ENCODE measurements around the gene XYLT1.
A peak's percentile ranks its signal among the peaks of the same experiment; 100 is the strongest.

The XYLT1 gene

GRCh38 chr16:17475104-17475503, 4.3 kb upstream of the XYLT1 start:
- CTCF ChIA-PET: no interaction called here
- POLR2A ChIA-PET (ENCODE audit: low non-redundant PET): no interaction called here
- no peak overlapping the region for H3K27ac ChIP-seq
- TF ChIP-seq CTCF (conservative IDR thresholded peaks at IDR 0.05; ENCODE audit: low read depth): no peak
- no peak for DNase-seq (ENCODE audit: low spot score)

GRCh38 chr16:17474572-17474971, 3.8 kb upstream of the XYLT1 start:
- TF ChIP-seq CTCF (conservative IDR thresholded peaks at IDR 0.05; ENCODE audit: low read depth): no peak
- ChIA-PET POLR2A (ENCODE audit: low non-redundant PET) (no interaction called here), CTCF (interaction anchor here (0.5 kb wide), 1 partner anchor 44 kb away, joined by 3 read pairs; no protein-coding TSS in a partner anchor)
- no peak for DNase-seq (ENCODE audit: low spot score)
- H3K27ac ChIP-seq: no peak overlapping the region

- ChIA-PET POLR2A (ENCODE audit: low non-redundant PET) (no interaction called here), CTCF (interaction anchor here (0.5 kb wide), 1 partner anchor 45 kb away, joined by 3 read pairs; no protein-coding TSS in a partner anchor)
- no peak overlapping the region for H3K27ac ChIP-seq
- no peak for DNase-seq (ENCODE audit: low spot score)
- TF ChIP-seq CTCF (conservative IDR thresholded peaks at IDR 0.05; ENCODE audit: low read depth): no peak
Measured at GRCh38 chr16:17474037-17474436, 3.3 kb upstream of the XYLT1 start.

GRCh38 chr16:17471719-17472461, 1.1 kb upstream of the XYLT1 start:
- ChIA-PET CTCF (no interaction called here), POLR2A (ENCODE audit: low non-redundant PET) (no interaction called here)
- no peak for DNase-seq (ENCODE audit: low spot score)
- TF ChIP-seq CTCF (conservative IDR thresholded peaks at IDR 0.05; ENCODE audit: low read depth): no peak
- H3K27ac ChIP-seq: peak overlapping the region; percentile 58

GRCh38 chr16:17470182-17470907, 415 bp downstream of the XYLT1 start:
- POLR2A ChIA-PET (ENCODE audit: low non-redundant PET): no interaction called here
- CTCF ChIA-PET: no interaction called here
- no peak for DNase-seq (ENCODE audit: low spot score)
- H3K27ac ChIP-seq: no peak overlapping the region
- no peak for TF ChIP-seq CTCF (conservative IDR thresholded peaks at IDR 0.05; ENCODE audit: low read depth)

GRCh38 chr16:17469741-17470181, 999 bp downstream of the XYLT1 start:
- H3K27ac ChIP-seq: no peak overlapping the region
- no peak for TF ChIP-seq CTCF (conservative IDR thresholded peaks at IDR 0.05; ENCODE audit: low read depth)
- DNase-seq (ENCODE audit: low spot score): no peak
- ChIA-PET CTCF (interaction anchor here (0.7 kb wide), 1 partner anchor 242 kb away, joined by 4 read pairs; no protein-coding TSS in a partner anchor), POLR2A (ENCODE audit: low non-redundant PET) (no interaction called here)
